M059J (cell line): ENCODE measurements around the gene SUMO2. TPM values are rescaled to one million over a fixed set of nuclear protein-coding genes. Genes with fewer than 3 reads are reported as not detected.
"Not testable (repeated sequence)": the region's sequence is repeated elsewhere in the genome, so short reads cannot be mapped to it uniquely, and the experiment has no call there.

Source experiments
- DNase-seq: peaks from one replicate; pipeline ENCODE4 v3.0.0-alpha.2; 2012; ENCODE audit warnings: low read depth
- total RNA-seq: library from RNA; depleted of rRNA; stranded (reverse); fragments of >200 nt; shearing (Covaris generic); gene quantifications from 2 replicates; pipeline ENCODE4 v1.2.3, GENCODE V29; 2014

The SUMO2 gene
- total RNA-seq, 1 experiment from 2014 or later: 170 TPM

DNA sequence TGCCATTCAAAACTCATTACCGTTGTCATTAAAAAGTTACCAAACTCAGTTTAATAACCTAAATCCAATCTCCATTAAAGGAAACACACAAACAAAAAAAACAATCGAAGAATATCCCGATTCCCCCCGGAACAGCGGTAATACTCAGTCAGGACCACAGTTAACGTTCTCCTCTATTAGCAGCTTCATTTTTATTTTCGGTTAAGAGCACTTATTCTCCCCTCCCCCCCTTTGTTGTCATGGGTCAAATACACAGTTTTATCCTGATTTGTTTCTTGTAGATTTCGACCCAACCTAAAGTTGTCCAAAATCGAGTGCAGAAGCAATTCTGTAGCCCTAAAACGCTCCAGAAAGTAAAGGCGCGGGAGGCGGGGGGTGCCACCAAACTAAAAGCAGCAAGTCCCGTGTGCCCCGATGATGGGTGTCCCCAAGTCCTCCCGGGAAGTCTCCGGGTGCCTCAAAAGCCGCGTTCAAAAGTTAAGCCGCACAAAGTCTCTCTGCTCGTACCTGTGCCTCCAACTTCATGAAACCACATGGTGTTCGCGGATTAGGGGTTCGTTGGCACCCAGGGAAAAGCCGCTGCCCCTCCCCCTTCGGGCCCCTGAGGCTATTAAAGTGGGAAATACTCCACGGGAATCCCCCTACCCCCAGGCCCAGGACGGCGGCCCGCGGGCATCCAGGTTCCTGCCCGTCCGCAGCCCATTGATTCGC, 996 bp downstream of the SUMO2 start:
- DNase-seq: peak; percentile 42

DNA sequence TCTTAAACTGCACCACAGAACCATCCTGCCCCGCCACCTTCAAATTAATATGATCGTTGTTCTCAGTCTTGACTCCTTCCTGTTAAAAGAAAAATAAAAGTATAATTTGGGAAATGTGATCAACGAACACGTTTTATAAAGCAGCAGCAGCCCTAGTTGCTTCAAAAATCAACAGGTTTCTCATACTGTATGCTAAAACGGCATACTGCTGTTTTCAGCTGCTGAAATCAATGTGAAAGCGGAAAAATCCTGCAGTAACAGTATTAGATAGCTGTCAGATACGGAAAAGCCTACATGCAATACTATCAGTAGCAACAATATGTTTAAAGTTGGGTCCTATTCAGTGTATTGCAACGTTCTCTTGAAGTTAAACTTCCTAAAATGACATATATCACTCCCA, 1.6 kb downstream of the SUMO2 start:
- no peak for DNase-seq

DNA sequence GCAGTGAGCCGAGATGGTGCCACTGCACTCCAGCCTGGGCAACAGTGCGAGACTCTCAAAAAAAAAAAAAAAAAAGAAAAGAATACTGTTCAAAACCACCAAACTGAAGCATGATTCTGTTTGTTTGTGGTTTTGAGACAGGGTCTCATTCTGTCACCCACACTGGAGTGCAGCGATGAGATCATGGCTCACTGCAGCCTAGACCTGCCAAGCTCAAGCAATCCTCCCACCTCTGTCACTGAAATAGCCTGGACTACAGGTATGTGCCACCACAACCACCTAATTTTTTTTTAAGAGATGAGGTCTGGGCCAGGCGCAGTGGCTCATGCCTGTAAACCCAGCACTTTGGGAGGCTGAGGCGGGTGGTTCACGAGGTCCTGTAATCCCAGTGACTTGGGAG, 4.3 kb downstream of the SUMO2 start:
- no peak for DNase-seq

DNA sequence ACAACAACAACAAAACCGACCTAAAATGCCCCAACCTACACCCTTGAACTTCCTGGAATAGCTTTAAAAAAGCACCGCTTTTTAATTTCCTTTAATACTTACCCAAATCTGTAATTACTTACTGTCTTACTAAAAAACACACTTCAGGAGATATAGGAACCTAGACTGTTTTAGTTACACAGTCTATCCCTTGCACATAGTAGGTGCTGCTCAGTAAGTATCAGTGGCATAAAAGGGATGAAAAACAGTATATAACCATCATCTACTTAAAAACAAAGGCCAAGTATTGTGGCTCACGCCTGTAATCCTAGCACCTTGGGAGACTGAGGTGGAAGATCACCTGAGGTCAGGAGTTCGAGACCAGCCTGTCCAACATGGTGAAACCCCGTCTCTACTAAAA, 6.1 kb downstream of the SUMO2 start:
- DNase-seq: no peak

DNA sequence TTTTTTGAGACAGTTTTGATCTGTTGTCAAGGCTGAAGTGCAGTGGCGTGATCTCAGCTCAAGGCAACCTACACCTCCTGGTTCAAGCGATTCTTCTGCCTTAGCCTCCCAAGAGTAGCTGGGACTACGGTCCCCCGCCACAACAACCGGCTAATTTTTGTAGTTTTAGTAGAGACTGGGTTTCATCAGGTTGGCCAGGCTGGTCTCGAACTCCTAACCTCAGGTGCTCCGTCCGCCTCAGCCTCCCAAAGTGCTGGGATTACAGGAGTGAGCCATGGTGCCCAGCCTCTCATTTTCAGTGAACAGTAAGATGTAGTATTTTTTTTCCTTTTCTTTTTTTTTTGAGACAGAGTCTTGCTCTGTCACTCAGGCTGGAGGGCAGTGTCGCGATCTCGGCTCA, 7.8 kb downstream of the SUMO2 start:
- no peak for DNase-seq

DNA sequence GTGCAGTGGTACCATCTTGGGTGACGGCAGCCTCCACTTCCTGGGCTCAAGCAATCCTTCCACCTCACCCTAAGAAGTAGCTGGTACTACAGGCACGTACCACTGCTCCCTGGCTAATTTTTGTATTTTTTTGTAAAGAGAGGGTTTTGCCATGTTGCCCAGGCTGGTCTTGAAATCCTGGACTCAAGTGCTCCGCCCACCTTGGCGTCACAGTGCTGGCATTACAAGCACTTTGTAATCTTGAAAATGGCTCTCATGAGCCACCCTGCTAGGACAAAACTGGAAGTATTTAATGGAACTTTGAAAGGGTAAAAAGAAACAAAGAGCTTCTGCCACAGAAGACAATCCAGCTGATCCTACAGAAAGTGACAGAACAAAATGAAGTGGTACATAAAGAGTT, 9.2 kb downstream of the SUMO2 start:
- no peak for DNase-seq

DNA sequence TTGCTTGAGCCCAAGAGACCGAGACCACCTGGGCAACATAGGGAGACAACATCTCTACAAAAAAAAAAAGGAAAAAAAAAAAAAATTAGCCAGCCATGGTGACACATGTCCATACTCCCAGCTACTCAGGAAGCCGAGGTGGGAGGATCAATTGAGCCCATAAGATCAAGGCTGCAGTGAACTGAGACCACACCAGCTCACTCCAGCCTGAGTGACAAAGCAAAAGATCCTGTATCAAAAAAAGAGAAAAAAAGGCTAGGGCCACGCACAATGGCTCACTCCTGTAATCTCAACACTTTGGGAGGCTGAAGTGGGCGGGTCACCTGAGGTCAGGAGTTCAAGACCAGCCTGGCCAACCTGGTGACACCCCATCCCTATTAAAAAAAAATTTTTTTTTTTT, 13.8 kb downstream of the SUMO2 start:
- no peak for DNase-seq

DNA sequence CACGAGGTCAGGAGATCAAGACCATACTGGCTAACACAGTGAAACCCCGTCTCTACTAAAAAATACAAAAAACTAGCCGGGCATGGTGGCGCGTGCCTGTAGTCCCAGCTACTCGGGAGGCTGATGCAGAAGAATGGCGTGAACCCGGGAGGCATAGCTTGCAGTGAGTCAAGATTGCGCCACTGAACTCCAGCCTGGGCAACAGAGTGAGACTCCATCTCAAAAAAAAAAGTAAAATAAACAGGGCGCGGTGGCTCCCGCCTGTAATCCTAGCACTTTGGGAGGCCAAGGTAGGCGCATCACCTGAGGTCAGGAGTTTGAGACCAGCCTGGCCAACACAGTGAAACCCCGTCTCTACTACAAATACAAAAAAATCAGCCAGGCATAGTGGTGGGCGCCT, 18.2 kb downstream of the SUMO2 start:
- not testable (repeated sequence) for DNase-seq

DNA sequence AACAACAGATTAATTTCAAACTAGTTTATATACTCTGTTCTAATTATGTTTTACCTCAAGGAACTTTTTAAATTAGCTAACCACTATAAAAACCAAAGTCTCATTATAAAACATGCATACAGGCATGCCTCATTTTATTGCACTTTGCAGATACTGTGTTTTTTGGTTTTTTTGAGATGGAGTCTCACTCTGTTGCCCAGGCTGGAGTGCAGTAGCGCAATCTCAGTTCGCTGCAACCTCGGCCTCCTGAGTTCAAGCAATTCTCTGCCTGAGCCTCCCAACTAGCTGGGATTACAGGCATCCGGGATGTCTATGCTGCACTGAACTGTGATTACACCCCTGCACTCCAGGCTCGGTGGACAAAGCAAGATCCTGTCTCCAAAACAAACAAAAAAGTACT, 19.7 kb downstream of the SUMO2 start:
- no peak for DNase-seq

DNA sequence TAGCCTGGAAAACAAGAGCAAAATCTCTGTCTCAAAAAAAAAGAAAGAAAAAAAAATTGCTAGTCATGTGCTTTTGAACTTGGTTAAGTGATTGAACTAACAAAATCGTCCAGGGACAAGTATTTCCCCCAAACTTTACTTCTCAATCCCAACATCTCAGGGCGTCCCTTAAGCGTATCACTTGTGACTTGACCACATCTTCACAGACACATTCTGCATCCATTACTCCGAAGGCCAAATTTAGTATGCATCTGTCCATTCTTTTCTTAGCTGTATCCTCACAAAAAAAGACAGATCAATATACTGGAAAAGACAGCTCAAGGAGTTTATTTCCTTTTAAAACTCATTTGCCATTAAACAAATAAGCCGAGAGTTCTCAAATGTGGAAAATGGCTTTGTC, 22.5 kb downstream of the SUMO2 start:
- no peak for DNase-seq

DNA sequence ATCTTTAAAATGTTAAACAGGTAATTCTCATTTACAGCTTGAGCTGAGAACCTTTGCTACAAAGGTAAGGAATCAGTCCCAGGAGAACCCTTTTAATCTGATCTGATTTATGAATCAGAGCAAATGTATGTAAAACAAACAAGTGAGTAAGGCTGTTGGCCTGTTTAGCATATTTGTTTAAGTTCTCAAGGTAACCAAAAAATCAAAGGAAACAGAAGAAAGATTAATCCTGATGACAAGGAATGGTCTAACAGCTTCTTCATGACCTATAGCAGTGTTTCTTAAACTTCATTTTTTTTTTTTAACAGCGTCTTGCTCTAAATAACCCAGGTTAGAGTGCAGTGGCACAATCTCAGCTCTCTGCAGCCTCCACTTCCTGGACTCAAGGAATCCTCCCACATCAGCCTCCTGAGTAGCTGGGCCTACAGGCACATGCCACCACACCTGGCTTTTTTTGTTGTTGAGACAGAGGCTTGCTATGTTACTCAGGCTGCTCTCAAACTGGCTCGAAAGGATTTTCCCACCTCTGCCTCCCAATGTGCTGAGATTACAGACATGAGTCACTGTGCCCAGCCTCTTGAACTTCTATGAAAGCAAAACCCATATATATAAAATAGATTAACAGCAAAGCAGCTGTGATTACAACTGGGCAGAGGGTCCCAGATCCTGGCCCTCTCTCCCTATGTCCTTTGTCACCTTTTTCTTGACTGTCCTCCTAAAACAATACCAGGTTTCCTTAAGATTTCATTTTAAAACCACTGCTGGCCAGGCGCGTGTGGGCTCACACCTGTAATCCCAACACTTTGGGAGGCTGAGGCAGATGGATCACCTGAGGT, 23.3 kb downstream of the SUMO2 start:
- DNase-seq: peak; percentile 73

DNA sequence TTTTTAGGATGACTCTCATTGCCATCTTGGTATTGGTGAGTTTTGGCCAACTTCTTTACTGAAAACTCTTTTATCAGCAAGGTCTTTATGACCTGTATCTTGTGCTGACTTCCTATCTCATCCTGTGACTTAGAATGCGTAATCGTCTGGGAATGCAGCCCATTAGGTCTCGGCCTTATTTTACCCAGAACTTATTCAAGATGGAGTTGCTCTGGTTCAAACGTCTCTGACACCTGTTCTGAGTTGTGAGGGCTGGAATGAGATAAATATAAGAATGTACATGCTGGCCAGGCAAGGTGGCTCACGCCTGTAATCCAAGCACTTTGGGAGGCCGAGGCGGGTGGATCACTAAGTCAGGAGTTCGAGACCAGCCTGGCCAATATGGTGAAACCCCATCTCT, 24.3 kb downstream of the SUMO2 start:
- DNase-seq: peak; percentile 43

DNA sequence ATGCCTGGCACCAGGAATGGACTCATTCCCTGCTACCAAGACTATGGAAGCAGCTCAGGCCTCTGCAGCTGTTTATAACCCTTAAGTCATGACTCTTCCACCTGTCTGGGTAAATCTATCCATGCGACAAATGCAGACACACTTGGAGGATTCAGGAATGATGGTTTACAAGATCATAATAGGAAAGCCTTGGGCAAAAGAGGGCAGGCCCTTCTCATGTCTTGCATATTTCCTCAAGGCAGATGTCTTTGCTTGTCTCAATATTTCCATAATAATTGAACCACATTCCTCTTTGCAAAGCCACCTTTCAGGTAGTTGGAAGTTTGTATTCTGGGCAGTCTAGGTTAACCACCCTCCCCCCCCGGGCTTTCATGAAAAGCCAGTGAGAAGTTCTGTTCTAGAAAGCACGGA, 27.6 kb downstream of the SUMO2 start:
- DNase-seq: peak; percentile 44

DNA sequence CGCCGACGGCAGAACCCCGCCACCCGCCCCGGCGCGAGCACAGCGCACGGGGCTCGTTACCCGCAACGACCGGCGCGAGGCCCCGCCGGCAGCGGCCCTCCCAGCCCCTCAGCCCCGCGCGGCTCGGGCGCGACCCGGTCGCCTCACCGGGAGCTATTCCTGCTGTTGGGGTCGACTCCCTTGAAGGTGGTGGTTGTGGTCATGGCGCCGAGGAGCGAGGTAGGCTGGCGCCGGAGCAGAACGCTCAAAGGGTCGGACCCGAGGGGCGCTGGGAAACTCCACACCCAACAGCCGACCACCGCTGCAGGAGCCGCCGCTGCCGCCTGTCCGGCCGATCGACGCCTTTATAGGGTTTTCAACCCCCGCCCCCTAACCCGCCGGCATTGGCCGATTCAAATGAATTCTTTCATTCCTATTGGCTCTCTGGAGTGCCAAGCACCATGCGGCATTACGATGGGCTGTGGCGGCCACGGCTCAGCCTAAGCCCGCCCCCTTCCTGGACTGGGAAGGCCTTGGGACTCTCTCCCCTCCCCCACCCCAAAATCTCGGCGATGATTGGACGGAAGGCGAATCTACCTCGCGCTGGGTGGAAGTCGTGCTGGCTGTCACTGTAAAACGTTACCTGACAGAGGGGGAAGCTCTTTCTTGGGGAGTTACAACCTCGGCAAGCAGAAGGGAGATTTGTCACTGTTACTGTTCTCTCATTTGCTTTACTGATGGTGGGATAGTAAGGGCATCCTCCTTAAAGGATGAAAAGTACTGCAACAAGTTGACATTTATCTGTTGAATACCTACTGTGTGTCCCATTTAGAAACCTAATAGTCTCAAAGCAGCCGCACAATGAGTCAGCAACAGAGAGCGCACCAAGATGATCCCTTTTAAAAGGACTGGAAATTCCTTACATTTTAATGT, 28.3 kb downstream of the SUMO2 start, which contains the start of gene JPT1:
Gene JPT1 (minus strand): TSS at position 318 of the 912 bp plus-strand sequence. CDS start 115 bp downstream, at position 203.
- DNase-seq: peak; percentile 99

DNA sequence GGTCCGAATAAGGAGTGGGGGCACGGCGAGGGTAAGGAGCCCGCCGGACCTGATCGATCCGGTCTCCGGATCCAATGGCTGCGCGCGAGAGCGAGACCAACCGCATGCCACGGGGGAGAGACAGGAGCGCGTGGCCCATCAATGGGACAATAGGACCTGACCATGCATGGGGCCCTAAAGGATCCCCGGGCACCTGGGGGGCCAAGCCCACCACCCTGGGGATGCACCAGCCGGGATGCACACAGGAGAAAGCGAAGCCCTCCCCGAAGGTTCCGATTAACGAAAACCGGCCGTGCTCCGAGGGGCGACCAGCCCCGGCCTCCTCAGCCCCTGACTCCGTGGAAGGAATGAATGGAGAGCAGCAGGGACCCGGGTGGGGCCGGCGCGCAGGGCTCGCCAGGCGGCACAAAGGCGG, 29.0 kb downstream of the SUMO2 start:
- no peak for DNase-seq

DNA sequence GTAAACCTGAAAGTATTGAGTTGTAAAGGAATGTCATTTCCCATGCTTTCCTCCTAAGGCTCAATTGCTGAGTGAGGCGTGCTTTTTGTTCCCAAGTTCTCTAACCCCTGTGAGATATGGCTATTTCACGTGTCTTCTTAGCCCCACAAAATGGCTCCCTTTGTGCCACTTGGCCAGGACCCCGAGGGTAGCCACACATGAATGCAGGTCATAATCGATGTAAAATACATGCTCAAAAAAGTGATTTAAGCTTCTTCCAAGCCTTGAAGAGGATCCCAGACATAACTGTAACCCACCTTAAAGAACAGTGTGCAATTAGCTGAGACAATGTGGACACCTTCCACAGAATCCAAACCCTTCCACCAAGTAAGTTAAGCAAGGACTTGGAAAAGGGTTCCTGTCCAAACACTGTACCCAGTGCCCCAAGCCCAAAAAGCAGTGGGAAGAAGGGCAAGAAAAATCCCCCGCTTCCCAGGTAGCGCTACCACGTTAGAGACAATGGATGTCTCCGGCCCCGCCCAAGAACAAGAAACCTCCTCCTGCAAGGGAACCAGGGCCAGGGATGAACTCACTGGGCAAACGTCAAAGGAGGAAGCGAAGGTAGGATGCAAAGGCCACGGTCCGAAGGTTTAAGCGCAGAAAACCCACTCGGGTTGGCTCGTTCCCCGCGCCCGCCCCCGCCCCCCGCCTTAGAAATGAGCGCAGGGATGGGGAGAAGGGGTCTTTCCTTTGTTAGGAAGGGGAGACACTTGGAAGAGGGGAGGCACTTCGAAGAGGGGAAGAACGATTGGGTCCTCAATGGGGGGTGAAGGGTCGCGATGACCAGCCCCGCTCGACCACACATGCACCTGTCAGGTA, 29.6 kb downstream of the SUMO2 start:
- DNase-seq: peak; percentile 59

DNA sequence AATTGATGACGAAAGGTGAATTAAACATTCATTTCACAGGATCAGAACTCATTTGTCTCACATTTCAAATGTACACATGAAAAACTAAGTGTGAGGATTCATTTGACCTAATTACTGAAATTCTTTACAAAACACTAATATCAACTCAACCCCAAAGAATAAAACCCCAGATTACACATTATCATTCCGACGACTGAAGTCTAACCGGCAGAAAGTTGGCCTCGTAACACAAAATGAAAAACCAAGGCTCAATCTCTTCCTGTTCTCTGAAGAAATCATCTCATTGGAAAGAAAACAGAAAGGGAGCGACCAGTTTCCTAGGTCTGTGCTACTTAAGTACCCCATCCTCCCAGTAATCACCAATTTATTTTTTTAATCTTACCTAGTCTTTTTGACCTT, 30.2 kb downstream of the SUMO2 start:
- no peak for DNase-seq

DNA sequence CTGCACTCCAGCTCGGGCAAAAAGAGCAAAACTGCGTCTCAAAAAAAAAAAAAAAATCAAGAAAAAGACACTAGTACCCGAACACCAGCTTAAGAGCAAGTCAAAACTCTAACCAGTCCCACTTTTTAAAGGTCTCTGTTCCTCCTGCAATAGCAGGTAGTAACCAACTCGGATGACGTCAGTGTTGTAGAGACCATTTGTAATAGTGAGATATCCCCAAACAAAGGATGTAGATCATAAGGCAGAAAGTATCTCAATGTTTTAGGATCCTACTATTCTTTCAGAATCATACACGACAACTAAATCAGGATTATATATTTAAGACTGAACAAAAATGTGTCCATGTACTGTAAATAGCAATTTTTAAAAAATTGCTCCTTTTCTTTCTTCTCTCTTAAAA, 30.8 kb downstream of the SUMO2 start:
- no peak for DNase-seq

DNA sequence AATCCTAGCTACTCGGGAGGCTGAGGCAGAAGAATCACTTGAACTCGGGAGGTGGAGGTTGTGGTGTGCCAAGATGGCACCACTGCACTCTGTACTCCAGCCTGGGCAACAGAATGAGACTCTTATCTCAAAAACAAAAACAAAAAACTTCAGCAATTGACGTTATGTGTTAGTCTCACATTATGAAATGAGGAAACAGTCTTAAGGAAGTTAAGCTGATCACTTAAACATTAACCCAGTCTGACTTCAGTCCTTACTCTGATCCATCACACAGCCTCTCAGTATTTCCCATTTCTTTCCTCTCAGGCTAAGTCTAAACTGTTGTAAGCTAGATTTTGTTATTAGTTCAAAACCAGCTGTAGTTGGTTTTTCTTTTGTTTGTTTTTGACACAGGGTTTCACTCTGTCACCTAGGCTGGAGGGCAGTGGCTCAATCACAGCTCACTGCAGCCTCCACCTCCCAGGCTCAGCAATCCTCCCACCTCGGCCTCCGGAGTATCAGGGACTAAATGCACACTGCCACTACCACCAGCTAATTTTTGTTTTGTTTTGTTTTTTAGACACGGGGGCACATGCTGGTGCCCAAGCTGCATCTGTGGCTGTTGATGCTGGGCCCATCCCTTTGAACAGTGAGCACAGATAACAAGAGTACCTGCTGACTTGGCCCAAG, 34.7 kb downstream of the SUMO2 start:
- DNase-seq: no peak

DNA sequence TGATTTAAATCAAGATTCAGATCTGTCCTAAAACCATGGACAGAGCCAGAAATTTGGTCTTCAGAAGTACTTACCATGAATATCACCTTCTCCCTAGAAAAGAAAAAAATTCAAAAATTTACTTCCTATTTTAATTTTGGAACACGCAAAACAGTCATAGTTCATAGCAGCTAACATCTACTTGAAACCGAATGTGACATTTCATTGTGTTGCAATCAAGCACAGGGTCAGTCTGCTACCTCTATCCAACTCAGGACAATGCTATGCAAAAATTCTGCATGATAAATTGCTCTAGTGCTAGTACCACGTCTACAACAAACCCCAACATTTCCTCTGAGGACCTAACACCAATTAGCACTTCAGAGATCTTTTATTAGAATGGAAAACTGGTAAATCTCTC, 36.2 kb downstream of the SUMO2 start:
- DNase-seq: no peak
